Activated T-cell treated with anti-CD3 and anti-CD28 coated beads, Interleukin-2, amount 50 U/mL, for 1 hour (primary cell): ENCODE data around the gene MYH10.

Experiments
- DNase-seq: peaks from one replicate; pipeline ENCODE4 v3.0.0-alpha.2; 2020

The MYH10 gene

GRCh38 chr17:8647956-8648355 is 17.4 kb upstream of the MYH10 start:
- DNase-seq = no peak

- DNase-seq = no peak
These were observed 16.7 kb upstream of the MYH10 start for GRCh38 chr17:8647202-8647601.

GRCh38 chr17:8644507-8644902 is 14.0 kb upstream of the MYH10 start:
- DNase-seq = no peak

GRCh38 chr17:8643855-8644506 is 13.5 kb upstream of the MYH10 start:
- no peak for DNase-seq

- DNase-seq = no peak
These were observed 9.2 kb upstream of the MYH10 start for GRCh38 chr17:8639709-8640108.

GRCh38 chr17:8632061-8632460 is 1.5 kb upstream of the MYH10 start:
- no peak for DNase-seq

GRCh38 chr17:8631554-8631877 is 991 bp upstream of the MYH10 start:
- no peak for DNase-seq

- DNase-seq = peak; percentile 82
These were observed 453 bp upstream of the MYH10 start for GRCh38 chr17:8630802-8631553.

GRCh38 chr17:8629371-8630226 is 926 bp downstream of the MYH10 start:
- DNase-seq = peak; percentile 38

- DNase-seq = no peak
These were observed 1.8 kb downstream of the MYH10 start for GRCh38 chr17:8628609-8629169.

GRCh38 chr17:8628172-8628571 is 2.4 kb downstream of the MYH10 start:
- no peak for DNase-seq

GRCh38 chr17:8623591-8623990 is 6.9 kb downstream of the MYH10 start:
- no peak for DNase-seq

GRCh38 chr17:8622191-8622590 is 8.3 kb downstream of the MYH10 start:
- DNase-seq = no peak

GRCh38 chr17:8621585-8621984 is 8.9 kb downstream of the MYH10 start:
- no peak for DNase-seq

- no peak for DNase-seq
These were observed 11.2 kb downstream of the MYH10 start for GRCh38 chr17:8619294-8619693.

GRCh38 chr17:8618825-8619224 is 11.7 kb downstream of the MYH10 start:
- DNase-seq = no peak

GRCh38 chr17:8614988-8615387 is 15.5 kb downstream of the MYH10 start:
- DNase-seq = no peak

- DNase-seq = no peak
These were observed 18.8 kb downstream of the MYH10 start for GRCh38 chr17:8611619-8612298.

- DNase-seq = no peak
These were observed 19.4 kb downstream of the MYH10 start for GRCh38 chr17:8611137-8611536.

- no peak for DNase-seq
These were observed 20.0 kb downstream of the MYH10 start for GRCh38 chr17:8610558-8610957.

- DNase-seq = no peak
These were observed 20.6 kb downstream of the MYH10 start for GRCh38 chr17:8609910-8610309.

GRCh38 chr17:8608001-8608400 is 22.5 kb downstream of the MYH10 start:
- DNase-seq = no peak

GRCh38 chr17:8606401-8606800 is 24.1 kb downstream of the MYH10 start:
- DNase-seq = no peak
